ENCODE results near the gene TMEM138.

The TMEM138 gene

GRCh38 chr11:61340979-61341378 is 21.2 kb upstream of the TMEM138 start:
- no peak overlapping the region for H3K4me3 ChIP-seq (ENCODE audit: low read depth, low read length)
- TF ChIP-seq POLR2A (IDR thresholded peaks at IDR 0.05; ENCODE audit: extremely low read depth, insufficient read length) (no peak), MYC (IDR thresholded peaks at IDR 0.05; ENCODE audit: low read depth, low read length) (no peak), CTCF (IDR thresholded peaks at IDR 0.05; ENCODE audit: low read depth, low read length) (no peak)
- TF ChIP-seq, protein P1, sequence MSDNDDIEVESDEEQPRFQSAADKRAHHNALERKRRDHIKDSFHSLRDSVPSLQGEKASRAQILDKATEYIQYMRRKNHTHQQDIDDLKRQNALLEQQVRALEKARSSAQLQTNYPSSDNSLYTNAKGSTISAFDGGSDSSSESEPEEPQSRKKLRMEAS (IDR thresholded peaks at IDR 0.05; ENCODE audit: low read depth, low read length), result no peak
- no peak for DNase-seq (ENCODE audit: low read depth)

GRCh38 chr11:61341706-61342105 is 20.5 kb upstream of the TMEM138 start:
- DNase-seq (ENCODE audit: low read depth), result no peak
- TF ChIP-seq POLR2A (IDR thresholded peaks at IDR 0.05; ENCODE audit: extremely low read depth, insufficient read length) (no peak), MYC (IDR thresholded peaks at IDR 0.05; ENCODE audit: low read depth, low read length) (no peak), CTCF (IDR thresholded peaks at IDR 0.05; ENCODE audit: low read depth, low read length) (no peak)
- TF ChIP-seq, protein P1 (IDR thresholded peaks at IDR 0.05; ENCODE audit: low read depth, low read length), result no peak
- no peak overlapping the region for H3K4me3 ChIP-seq (ENCODE audit: low read depth, low read length)

GRCh38 chr11:61342207-61342803 is 19.9 kb upstream of the TMEM138 start:
- TF ChIP-seq MYC (IDR thresholded peaks at IDR 0.05; ENCODE audit: low read depth, low read length), result 0 out of 2 replicates have a peak, but pooled peaks have one; percentile 42
- no peak for TF ChIP-seq CTCF (IDR thresholded peaks at IDR 0.05; ENCODE audit: low read depth, low read length)
- no peak for TF ChIP-seq POLR2A (IDR thresholded peaks at IDR 0.05; ENCODE audit: extremely low read depth, insufficient read length)
- TF ChIP-seq, protein P1 (IDR thresholded peaks at IDR 0.05; ENCODE audit: low read depth, low read length), result peak; percentile 65
- H3K4me3 ChIP-seq (ENCODE audit: low read depth, low read length), result no peak overlapping the region
- peak; percentile 53 for DNase-seq (ENCODE audit: low read depth)

- TF ChIP-seq, protein P1 (IDR thresholded peaks at IDR 0.05; ENCODE audit: low read depth, low read length), result no peak
- no peak overlapping the region for H3K4me3 ChIP-seq (ENCODE audit: low read depth, low read length)
- no peak for DNase-seq (ENCODE audit: low read depth)
Observed at GRCh38 chr11:61343792-61344745, 18.1 kb upstream of the TMEM138 start.

DNA sequence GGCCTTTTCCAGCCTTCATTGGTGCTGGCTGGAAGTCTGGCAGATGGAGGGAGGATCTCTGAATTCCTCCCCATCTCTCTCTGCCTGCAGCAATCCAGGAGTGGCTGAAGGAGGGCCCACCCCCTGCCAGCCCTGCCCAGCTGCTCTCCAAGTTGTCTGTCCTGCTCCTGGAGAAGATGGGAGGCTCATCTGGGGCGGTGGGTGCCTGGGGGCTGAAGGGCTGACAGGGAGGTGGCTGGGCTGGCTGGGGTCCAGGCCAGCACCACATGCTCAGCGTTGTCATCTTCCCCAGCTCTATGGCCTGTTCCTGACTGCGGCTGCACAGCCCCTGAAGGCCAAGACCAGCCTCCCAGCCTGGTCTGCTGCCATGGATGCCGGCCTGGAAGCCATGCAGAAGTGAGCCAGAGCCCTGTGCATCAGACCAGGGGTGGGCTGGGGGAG is 17.0 kb upstream of the TMEM138 start:
- DNase-seq (ENCODE audit: low read depth), result no peak
- TF ChIP-seq, protein P1 (IDR thresholded peaks at IDR 0.05; ENCODE audit: low read depth, low read length), result no peak
- TF ChIP-seq CTCF (IDR thresholded peaks at IDR 0.05; ENCODE audit: low read depth, low read length) (no peak), MYC (IDR thresholded peaks at IDR 0.05; ENCODE audit: low read depth, low read length) (no peak), POLR2A (IDR thresholded peaks at IDR 0.05; ENCODE audit: extremely low read depth, insufficient read length) (no peak)
- no peak overlapping the region for H3K4me3 ChIP-seq (ENCODE audit: low read depth, low read length)

Measured in NB4 (cell line).